ENCODE results near the gene PPARD. TPM values are rescaled to one million over a fixed set of nuclear protein-coding genes. Genes with fewer than 3 reads are reported as not detected.

Gene PPARD
- total RNA-seq, 1 experiment from 2014 or later, result 13.8 TPM

DNA sequence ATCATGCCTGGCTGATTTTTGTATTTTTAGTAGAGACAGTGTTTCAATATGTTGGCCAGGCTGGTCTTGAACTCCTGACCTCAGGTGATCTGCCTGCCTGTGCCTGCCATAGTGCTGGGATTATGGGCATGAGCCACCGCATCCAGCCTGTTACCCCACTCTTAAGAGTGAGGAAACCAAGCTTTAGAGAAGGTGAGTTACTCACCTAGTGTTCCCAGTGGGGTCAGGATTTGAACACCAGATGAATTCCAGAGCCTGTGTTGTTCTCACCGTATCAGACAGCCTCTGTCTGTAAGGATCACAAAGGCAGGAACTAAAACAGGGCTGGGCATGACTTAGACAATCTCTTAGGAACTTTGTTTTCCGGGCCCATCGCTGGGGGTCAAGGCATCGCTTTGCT, 100.3 kb downstream of the PPARD start:
- BruUV-seq (replicated peaks), result no TSS peak
- H3K4me3 ChIP-seq (ENCODE audit: low read depth, low read length, poor library complexity, severe bottlenecking), result no peak overlapping the region
- H3K36me3 ChIP-seq (ENCODE audit: insufficient read depth, low read length, poor library complexity, severe bottlenecking), result no peaks in the 10 kb centered on the region
- H3K4me1 ChIP-seq (ENCODE audit: insufficient read depth, low read length, poor library complexity, severe bottlenecking), result no peaks in the 10 kb centered on the region
- TF ChIP-seq EZH2 (IDR thresholded peaks at IDR 0.05; ENCODE audit: borderline replicate concordance, low read depth, low read length, poor library complexity, severe bottlenecking), result no peak
- TF ChIP-seq CTCF (conservative IDR thresholded peaks at IDR 0.05; ENCODE audit: low read depth, low read length), result no peak
- no peaks in the 10 kb centered on the region for H3K9me3 ChIP-seq (ENCODE audit: low read depth, low read length, poor library complexity, severe bottlenecking)
- no peaks in the 10 kb centered on the region for H3K27me3 ChIP-seq (replicated peaks; ENCODE audit: insufficient read depth, low read depth, low read length, poor library complexity)
- POLR2A ChIA-PET (ENCODE audit: low non-redundant PET), result no interaction called here
- intact Hi-C loops (cut with micrococcal nuclease; ENCODE audit: unreplicated experiment), result no loop called here
- no peak overlapping the region for H3K27ac ChIP-seq (ENCODE audit: low read depth, low read length, poor library complexity, severe bottlenecking)
- no peak for DNase-seq (ENCODE audit: low spot score)
- CTCF ChIA-PET, result no interaction called here

DNA sequence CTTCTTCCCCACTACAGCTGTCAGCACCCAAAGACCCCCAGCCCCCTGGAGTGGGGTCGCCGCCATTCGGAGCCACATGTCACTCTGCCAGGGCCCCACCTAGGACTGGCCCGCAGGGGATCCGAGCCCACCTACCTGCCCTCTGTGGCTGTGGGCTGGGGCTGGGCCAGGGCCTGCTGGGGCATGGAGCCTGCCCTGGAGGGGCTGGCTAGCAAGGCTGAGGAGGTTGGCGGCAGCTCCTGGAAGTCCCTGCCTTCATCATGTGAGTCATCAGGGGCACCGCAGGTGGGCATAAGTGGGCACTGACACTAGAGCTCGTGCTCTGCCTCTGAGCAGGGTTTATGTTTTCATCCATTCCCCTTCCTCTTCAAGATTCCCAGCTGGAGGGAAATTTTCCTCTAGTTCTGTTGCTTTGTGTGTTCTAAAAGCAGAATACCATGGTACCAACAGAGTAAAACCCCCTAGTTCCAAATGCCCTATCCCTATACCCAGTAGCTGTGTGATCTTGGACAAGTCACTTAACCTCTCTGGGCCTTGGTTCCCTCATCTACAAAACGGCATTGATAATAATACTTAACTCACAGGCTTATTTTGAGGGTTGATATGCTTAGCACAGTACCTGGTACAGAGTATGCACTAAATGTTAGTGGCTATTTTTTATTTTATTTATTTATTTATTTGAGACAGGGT, 101.1 kb downstream of the PPARD start:
- H3K9me3 ChIP-seq (ENCODE audit: low read depth, low read length, poor library complexity, severe bottlenecking), result no peaks in the 10 kb centered on the region
- TF ChIP-seq CTCF (conservative IDR thresholded peaks at IDR 0.05; ENCODE audit: low read depth, low read length) (no peak), EZH2 (IDR thresholded peaks at IDR 0.05; ENCODE audit: borderline replicate concordance, low read depth, low read length, poor library complexity, severe bottlenecking) (no peak)
- ChIA-PET CTCF (no interaction called here), POLR2A (ENCODE audit: low non-redundant PET) (no interaction called here)
- no TSS peak for BruUV-seq (replicated peaks)
- peak; percentile 37 for DNase-seq (ENCODE audit: low spot score)
- no peaks in the 10 kb centered on the region for H3K4me1 ChIP-seq (ENCODE audit: insufficient read depth, low read length, poor library complexity, severe bottlenecking)
- no peaks in the 10 kb centered on the region for H3K36me3 ChIP-seq (ENCODE audit: insufficient read depth, low read length, poor library complexity, severe bottlenecking)
- intact Hi-C loops (cut with micrococcal nuclease; ENCODE audit: unreplicated experiment), result no loop called here
- H3K27ac ChIP-seq (ENCODE audit: low read depth, low read length, poor library complexity, severe bottlenecking), result no peak overlapping the region
- H3K27me3 ChIP-seq (replicated peaks; ENCODE audit: insufficient read depth, low read depth, low read length, poor library complexity), result no peaks in the 10 kb centered on the region
- H3K4me3 ChIP-seq (ENCODE audit: low read depth, low read length, poor library complexity, severe bottlenecking), result no peak overlapping the region

DNA sequence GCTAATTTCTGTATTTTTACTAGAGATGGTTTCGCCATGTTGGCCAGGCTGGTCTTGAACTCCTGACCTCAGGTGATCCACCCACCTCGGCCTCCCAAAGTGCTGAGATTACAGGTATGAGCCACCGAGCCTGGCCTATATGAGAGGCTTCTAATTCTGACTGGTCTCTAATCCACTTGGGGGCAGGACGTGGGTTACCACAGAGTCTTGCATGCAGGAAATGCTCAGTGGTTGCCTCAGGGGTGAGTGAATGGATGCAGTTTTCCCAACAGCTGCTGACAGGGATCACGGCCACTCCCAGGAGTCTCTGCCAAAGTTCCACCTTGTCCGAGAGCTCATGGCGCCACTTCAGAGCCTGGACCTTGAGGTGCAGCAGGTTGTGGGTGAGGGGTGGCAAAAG, 103.3 kb downstream of the PPARD start:
- Histone ChIP-seq H3K4me1 (ENCODE audit: insufficient read depth, low read length, poor library complexity, severe bottlenecking) (no peaks in the 10 kb centered on the region), H3K4me3 (ENCODE audit: low read depth, low read length, poor library complexity, severe bottlenecking) (no peak overlapping the region), H3K27me3 (replicated peaks; ENCODE audit: insufficient read depth, low read depth, low read length, poor library complexity) (no peaks in the 10 kb centered on the region), H3K9me3 (ENCODE audit: low read depth, low read length, poor library complexity, severe bottlenecking) (no peaks in the 10 kb centered on the region), H3K27ac (ENCODE audit: low read depth, low read length, poor library complexity, severe bottlenecking) (no peak overlapping the region), H3K36me3 (ENCODE audit: insufficient read depth, low read length, poor library complexity, severe bottlenecking) (no peaks in the 10 kb centered on the region)
- ChIA-PET CTCF (no interaction called here), POLR2A (ENCODE audit: low non-redundant PET) (no interaction called here)
- DNase-seq (ENCODE audit: low spot score), result no peak
- intact Hi-C loops (cut with micrococcal nuclease; ENCODE audit: unreplicated experiment), result no loop called here
- BruUV-seq (replicated peaks), result no TSS peak
- TF ChIP-seq CTCF (conservative IDR thresholded peaks at IDR 0.05; ENCODE audit: low read depth, low read length) (no peak), EZH2 (IDR thresholded peaks at IDR 0.05; ENCODE audit: borderline replicate concordance, low read depth, low read length, poor library complexity, severe bottlenecking) (no peak)

Data from A673 (cell line).